NCI-H510A treated with DMSO at 0.1 percent for 48 hours (cell line): ENCODE measurements around the gene CFAP161.

Experiments
- DNase-seq: peaks from one replicate; lab custom pipeline; 2025; lab: John Stamatoyannopoulos, UW

Gene CFAP161

DNA sequence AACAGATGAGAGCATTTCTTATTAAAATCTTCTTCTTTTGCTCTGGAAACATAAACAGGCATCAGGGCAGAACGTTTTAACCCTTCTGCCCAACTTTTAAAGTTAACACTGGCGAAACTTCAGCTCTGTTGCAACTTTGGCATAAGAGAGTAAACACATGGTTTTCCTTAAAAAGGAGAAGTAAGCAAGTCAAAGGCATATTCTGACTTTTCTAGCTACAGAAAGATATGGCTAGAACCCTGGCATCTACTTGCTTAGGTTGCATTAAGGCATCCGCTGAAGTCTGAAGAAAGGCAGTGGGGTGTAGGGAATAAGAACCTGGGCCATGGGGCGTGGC, 49.3 kb downstream of the CFAP161 start:
- no peak for DNase-seq

DNA sequence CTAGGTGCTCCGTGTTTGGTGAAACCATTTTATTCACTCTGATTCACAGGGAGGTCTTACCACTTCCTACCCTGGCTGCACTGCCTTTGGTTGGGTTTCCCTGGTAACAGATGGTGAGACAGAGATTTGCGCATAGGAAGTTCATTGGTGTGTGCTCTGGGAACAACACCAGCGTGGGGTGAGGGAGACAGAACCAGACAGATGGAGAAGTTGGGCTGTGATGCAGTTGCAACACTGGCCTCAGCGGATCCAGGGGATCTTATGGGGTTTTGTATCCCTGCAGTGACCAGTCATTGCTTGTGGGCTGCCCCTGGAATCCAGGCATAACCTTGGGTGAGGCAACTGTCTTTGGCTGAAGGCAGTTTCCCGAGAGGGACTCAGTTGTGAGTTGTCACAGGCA, 50.1 kb downstream of the CFAP161 start:
- DNase-seq, result no peak

GRCh38 chr15:81185631-81186295, 51.7 kb downstream of the CFAP161 start:
- no peak for DNase-seq

- DNase-seq, result no peak
Observed at GRCh38 chr15:81188354-81188753, 54.3 kb downstream of the CFAP161 start.

GRCh38 chr15:81189583-81190283, 55.7 kb downstream of the CFAP161 start:
- DNase-seq, result no peak

DNA sequence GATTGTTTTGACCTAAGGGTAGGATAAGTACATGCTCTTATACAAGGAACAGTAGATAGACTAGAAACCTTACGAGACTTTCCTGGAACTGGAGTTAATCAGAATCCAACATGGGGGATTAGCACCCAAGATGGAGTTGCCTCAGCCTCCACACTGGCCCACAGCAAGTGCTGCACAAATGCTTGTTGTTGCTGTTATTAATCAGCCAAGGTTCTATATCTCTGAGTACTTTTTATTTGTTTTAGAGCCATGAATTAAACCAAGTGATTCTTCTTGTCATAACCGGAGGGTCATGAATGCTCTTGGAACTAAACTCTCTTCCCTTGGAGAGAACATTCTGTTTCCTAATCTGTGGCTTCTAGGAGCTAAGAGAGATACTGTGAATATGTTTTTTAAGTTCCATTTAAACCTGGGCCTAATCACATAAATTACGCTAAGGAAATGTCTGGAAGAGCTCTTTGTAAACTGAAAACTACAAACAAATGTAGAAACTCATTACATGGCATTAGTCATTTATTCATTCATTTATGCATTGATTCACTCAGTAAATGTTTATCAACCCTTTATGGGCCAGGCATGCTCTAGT, 56.9 kb downstream of the CFAP161 start:
- no peak for DNase-seq

DNA sequence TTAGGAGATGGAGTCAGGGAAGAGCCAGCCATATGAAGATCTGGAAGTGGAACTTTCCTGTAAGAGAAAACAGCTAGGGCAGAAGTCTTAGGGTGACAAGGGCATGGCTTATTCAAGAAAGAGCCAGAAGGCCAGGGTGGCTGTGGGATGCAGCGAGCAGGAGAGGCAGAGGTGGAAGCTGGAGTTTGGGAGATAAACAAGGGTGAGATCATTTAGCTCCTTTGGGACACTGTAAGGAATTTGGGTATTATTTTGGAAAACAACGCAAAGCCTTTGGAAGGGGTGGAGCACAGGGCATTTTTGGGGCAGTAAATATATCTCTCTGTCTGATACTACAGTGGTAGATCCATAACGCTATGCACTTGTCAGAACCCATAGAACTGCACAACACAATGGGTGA, 57.6 kb downstream of the CFAP161 start:
- DNase-seq, result no peak

DNA sequence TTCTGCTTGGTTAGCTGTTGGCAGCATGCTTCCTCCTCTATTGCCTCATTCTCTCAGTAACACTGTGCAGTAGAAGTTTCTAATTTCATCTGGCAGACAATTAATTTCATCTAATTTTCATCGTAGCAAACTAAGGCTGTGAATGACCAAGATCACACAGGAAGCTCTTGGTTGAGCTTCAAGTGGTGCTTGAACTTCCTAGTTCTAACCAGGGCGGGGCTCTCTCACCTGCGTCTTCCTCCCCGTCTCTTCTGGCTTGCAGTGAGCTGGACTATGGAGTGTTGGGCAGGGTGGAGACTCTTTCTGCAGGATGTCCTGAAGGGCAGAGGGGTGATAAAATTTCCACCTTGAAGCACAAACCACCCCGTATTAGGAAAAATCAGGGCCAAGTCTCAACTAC, 60.7 kb downstream of the CFAP161 start:
- peak; percentile 49 for DNase-seq

DNA sequence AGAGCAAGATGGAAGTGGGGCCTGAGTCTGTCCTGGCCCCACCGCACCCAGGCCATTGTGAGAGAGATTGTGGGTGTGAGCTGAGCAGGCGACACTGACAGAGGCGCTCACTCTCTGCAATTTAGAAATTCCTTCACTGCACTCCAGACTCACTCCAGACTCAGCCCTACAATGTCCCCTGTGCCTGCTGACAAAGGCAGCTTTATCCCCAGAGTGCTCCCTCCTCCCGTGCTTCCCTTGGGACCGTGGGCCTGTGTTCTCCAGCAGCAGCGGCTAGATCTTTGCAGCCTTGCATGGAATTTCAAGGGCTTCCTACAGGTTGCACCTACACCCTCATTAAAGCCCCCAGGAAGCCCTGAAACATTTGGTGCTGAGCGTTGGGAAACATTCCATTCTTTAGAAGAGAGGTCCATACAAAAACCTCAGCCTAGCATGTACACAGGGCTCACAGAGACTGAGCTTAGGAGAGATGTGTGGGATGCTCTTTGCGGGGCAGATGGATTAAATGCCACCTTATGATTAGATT, 61.3 kb downstream of the CFAP161 start:
- no peak for DNase-seq

- DNase-seq, result no peak
Observed at GRCh38 chr15:81196576-81197254, 62.6 kb downstream of the CFAP161 start, which contains the start of gene IL16. IL16 (plus strand) TSS chr15:81196879; CDS start chr15:81225400, 28,521 bp downstream.

GRCh38 chr15:81197255-81197630, 63.2 kb downstream of the CFAP161 start:
- no peak for DNase-seq

GRCh38 chr15:81197688-81198281, 63.7 kb downstream of the CFAP161 start:
- DNase-seq, result no peak
